ENCODE results near the gene FBXW12. TPM values are rescaled to one million over a fixed set of nuclear protein-coding genes. Genes with fewer than 3 reads are reported as not detected.

FBXW12 gene
- total RNA-seq, 1 donor from 2014 or later = not detected

- Mint-ChIP-seq H3K4me1 (ENCODE audit: low read depth) (peaks cover 20% of the 10 kb centered on the region), H3K4me3 (peak overlapping the region; percentile 8), H3K9me3 (no peaks in the 10 kb centered on the region), H3K27ac (no peak overlapping the region), H3K36me3 (ENCODE audit: low read depth) (peaks cover 13% of the 10 kb centered on the region), H3K27me3 (ENCODE audit: insufficient read depth) (peaks cover 7% of the 10 kb centered on the region)
- DNase-seq (ENCODE audit: low spot score) = no peak
- intact Hi-C loops (cut with micrococcal nuclease) = no loop called here
Observed at GRCh38 chr3:48432411-48433371, 60.7 kb downstream of the FBXW12 start.

DNA sequence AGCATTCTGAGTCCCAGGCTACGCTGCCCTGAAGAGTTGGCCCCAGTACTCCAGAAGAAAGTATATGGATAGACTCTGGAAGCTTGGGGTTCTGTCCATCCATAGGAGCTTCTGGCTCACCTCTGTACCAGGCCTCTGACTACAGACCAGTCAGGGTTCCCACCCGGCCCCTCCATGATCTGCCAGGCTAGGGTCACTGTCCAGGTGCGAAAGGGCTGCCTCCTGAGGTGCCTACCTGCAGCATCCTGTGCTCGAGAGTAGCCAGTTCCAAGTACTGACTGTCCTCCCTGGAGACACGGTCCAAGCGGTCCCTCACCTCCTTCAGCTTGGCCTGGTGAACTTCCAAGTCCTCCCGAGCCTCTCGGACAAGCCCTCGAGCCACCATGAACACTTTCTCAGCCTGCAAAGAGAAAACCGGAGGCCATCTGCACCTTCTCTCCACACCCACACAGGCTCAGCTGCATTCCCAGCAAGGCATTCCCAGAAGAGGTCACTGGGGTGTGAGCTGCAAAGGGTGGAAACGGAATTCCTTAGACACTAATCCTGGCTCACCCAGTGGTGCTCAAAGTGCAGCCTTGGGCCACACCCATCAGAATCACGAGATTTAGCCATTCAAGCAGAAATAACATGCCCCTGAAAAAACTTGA, 61.6 kb downstream of the FBXW12 start:
- Mint-ChIP-seq H3K36me3 (ENCODE audit: low read depth) (peaks cover 13% of the 10 kb centered on the region), H3K4me3 (no peak overlapping the region), H3K9me3 (no peaks in the 10 kb centered on the region), H3K4me1 (ENCODE audit: low read depth) (peaks cover 26% of the 10 kb centered on the region), H3K27ac (no peak overlapping the region), H3K27me3 (ENCODE audit: insufficient read depth) (no peaks in the 10 kb centered on the region)
- no peak for DNase-seq (ENCODE audit: low spot score)
- intact Hi-C loops (cut with micrococcal nuclease) = no loop called here

GRCh38 chr3:48434591-48435222, 62.7 kb downstream of the FBXW12 start:
- H3K4me3 Mint-ChIP-seq = no peak overlapping the region
- no peak overlapping the region for H3K27ac Mint-ChIP-seq
- DNase-seq (ENCODE audit: low spot score) = no peak

GRCh38 chr3:48435223-48435595, 63.2 kb downstream of the FBXW12 start:
- no peaks in the 10 kb centered on the region for H3K9me3 Mint-ChIP-seq
- H3K4me1 Mint-ChIP-seq (ENCODE audit: low read depth) = peaks cover 34% of the 10 kb centered on the region
- no peaks in the 10 kb centered on the region for H3K27me3 Mint-ChIP-seq (ENCODE audit: insufficient read depth)
- no peak for DNase-seq (ENCODE audit: low spot score)
- intact Hi-C loops (cut with micrococcal nuclease) = loop anchor here (5.0 kb wide), 1 partner anchor 37 kb away; no protein-coding TSS in a partner anchor
- no peak overlapping the region for H3K27ac Mint-ChIP-seq
- peaks cover 19% of the 10 kb centered on the region for H3K36me3 Mint-ChIP-seq (ENCODE audit: low read depth)
- no peak overlapping the region for H3K4me3 Mint-ChIP-seq

More at GRCh38 chr3:48434591-48435222, 62.7 kb downstream of the FBXW12 start:
- intact Hi-C loops (cut with micrococcal nuclease) = loop anchor here (5.0 kb wide), 1 partner anchor 38 kb away; no protein-coding TSS in a partner anchor
- H3K36me3 Mint-ChIP-seq (ENCODE audit: low read depth) = peaks cover 14% of the 10 kb centered on the region
- no peaks in the 10 kb centered on the region for H3K9me3 Mint-ChIP-seq
- peaks cover 34% of the 10 kb centered on the region for H3K4me1 Mint-ChIP-seq (ENCODE audit: low read depth)
- no peaks in the 10 kb centered on the region for H3K27me3 Mint-ChIP-seq (ENCODE audit: insufficient read depth)

GRCh38 chr3:48435774-48436476, 63.9 kb downstream of the FBXW12 start:
- H3K36me3 Mint-ChIP-seq (ENCODE audit: low read depth) = peaks cover 19% of the 10 kb centered on the region
- no peaks in the 10 kb centered on the region for H3K27me3 Mint-ChIP-seq (ENCODE audit: insufficient read depth)
- intact Hi-C loops (cut with micrococcal nuclease) = loop anchor here (1.0 to 5.0 kb wide), 7 partner anchors 10 to 242 kb away; partner anchors contain the start of genes ATRIP and ZNF589
- H3K27ac Mint-ChIP-seq = no peak overlapping the region
- H3K4me1 Mint-ChIP-seq (ENCODE audit: low read depth) = peaks cover 26% of the 10 kb centered on the region
- no peak overlapping the region for H3K4me3 Mint-ChIP-seq
- DNase-seq (ENCODE audit: low spot score) = peak; percentile 80
- H3K9me3 Mint-ChIP-seq = no peaks in the 10 kb centered on the region

- Mint-ChIP-seq H3K4me3 (no peak overlapping the region), H3K27me3 (ENCODE audit: insufficient read depth) (no peaks in the 10 kb centered on the region), H3K27ac (no peak overlapping the region), H3K4me1 (ENCODE audit: low read depth) (peaks cover 22% of the 10 kb centered on the region), H3K36me3 (ENCODE audit: low read depth) (peaks cover 20% of the 10 kb centered on the region), H3K9me3 (no peaks in the 10 kb centered on the region)
- no peak for DNase-seq (ENCODE audit: low spot score)
- intact Hi-C loops (cut with micrococcal nuclease) = loop anchor here (1.0 to 5.0 kb wide), 7 partner anchors 10 to 242 kb away; partner anchors contain the start of genes ATRIP and ZNF589
Observed at GRCh38 chr3:48436477-48436787, 64.4 kb downstream of the FBXW12 start.

GRCh38 chr3:48436855-48437254, 64.8 kb downstream of the FBXW12 start:
- Mint-ChIP-seq H3K27ac (no peak overlapping the region), H3K4me3 (no peak overlapping the region), H3K4me1 (ENCODE audit: low read depth) (peaks cover 22% of the 10 kb centered on the region), H3K36me3 (ENCODE audit: low read depth) (peaks cover 20% of the 10 kb centered on the region), H3K27me3 (ENCODE audit: insufficient read depth) (no peaks in the 10 kb centered on the region), H3K9me3 (no peaks in the 10 kb centered on the region)
- DNase-seq (ENCODE audit: low spot score) = no peak
- intact Hi-C loops (cut with micrococcal nuclease) = loop anchor here (1.0 to 5.0 kb wide), 7 partner anchors 9 to 243 kb away; partner anchors contain the start of genes ATRIP and ZNF589

DNA sequence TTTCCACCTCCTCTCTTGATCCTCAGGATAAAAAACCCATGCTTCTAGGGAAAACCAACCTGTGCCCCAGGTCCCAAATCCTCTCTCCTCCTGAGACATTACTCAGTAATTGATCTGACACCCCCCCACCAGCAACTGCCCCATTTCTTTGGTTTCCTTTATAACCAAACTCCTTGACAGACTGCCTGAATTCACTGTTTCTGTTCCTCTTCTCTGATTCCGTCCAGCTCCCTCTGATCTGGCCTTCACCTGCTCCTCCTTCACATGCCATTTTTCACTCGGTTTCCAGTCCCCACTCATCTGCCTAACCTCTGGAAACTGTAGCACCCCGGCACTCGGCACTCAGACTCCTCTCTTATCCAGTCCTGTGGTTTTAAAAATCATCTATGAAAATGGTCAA, 65.8 kb downstream of the FBXW12 start:
- Mint-ChIP-seq H3K27me3 (ENCODE audit: insufficient read depth) (no peaks in the 10 kb centered on the region), H3K36me3 (ENCODE audit: low read depth) (peaks cover 23% of the 10 kb centered on the region), H3K27ac (no peak overlapping the region), H3K9me3 (no peaks in the 10 kb centered on the region), H3K4me1 (ENCODE audit: low read depth) (peaks cover 26% of the 10 kb centered on the region), H3K4me3 (no peak overlapping the region)
- DNase-seq (ENCODE audit: low spot score) = no peak
- intact Hi-C loops (cut with micrococcal nuclease) = loop anchor here (5.0 kb wide), 1 partner anchor 34 kb away; no protein-coding TSS in a partner anchor

DNA sequence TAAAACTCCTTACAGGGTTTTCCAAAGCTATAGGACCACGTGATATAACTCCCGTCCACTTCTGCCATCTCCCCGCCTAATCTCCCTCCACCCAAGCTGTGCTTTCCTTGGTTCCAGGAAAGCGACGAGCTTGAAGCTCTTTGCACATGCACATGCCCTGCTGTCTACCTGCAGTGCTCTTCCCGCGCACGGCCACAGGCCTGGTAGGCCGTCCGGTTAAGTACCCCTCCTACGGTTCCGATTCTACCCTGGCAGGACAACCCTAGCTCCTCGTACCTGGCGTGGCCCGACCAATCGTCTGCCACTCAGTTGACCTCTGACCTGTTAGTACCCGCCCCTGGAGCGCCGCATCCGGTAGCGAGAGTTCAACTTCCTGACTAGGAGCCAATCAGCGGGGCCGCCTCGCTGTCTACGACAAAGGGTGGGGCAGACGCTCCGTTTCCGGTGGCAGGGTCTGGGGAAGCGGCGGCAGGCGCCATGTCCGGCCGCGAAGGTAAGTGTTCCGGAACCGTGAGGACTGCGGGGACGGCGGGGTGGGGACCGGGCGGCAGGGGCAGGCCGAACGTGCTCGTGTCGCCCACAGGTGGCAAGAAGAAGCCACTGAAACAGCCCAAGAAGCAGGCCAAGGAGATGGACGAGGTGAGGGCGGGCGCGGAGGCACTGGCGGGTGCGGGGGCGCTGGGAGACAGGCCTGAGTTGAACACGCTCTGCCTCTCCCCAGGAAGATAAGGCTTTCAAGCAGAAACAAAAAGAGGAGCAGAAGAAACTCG, 68.0 kb downstream of the FBXW12 start, which contains the start of the genes CCDC51 and TMA7:
CCDC51 (minus strand) TSS at position 300 of the 770 bp plus-strand sequence. CDS start 4,991 bp downstream, outside the sequence.
TMA7 (plus strand) TSS at position 438 of the 770 bp plus-strand sequence; CDS start at position 478, 40 bp downstream.
- peak within 1 kb of the TSS; percentile 98 for H3K4me3 Mint-ChIP-seq
- H3K4me1 Mint-ChIP-seq (ENCODE audit: low read depth) = peaks cover 26% of the 10 kb centered on the region
- intact Hi-C loops (cut with micrococcal nuclease) = loop anchor here (1.0 to 10.0 kb wide), 9 partner anchors 10 to 655 kb away; partner anchors contain the start of genes CDC25A, IMPDH2, NDUFAF3 and PLXNB1
- H3K9me3 Mint-ChIP-seq = no peaks in the 10 kb centered on the region
- peak within 1 kb of the TSS; percentile 94 for H3K27ac Mint-ChIP-seq
- H3K27me3 Mint-ChIP-seq (ENCODE audit: insufficient read depth) = no peaks in the 10 kb centered on the region
- H3K36me3 Mint-ChIP-seq (ENCODE audit: low read depth) = peaks cover 33% of the 10 kb centered on the region
- peak; percentile 98 for DNase-seq (ENCODE audit: low spot score)

- peaks cover 33% of the 10 kb centered on the region for H3K36me3 Mint-ChIP-seq (ENCODE audit: low read depth)
- intact Hi-C loops (cut with micrococcal nuclease) = loop anchor here (1.0 to 10.0 kb wide), 8 partner anchors 10 to 656 kb away; partner anchors contain the start of genes CDC25A, IMPDH2, NDUFAF3 and PLXNB1
- H3K4me3 Mint-ChIP-seq = peak overlapping the region; percentile 98
- peak overlapping the region; percentile 94 for H3K27ac Mint-ChIP-seq
- no peaks in the 10 kb centered on the region for H3K9me3 Mint-ChIP-seq
- peaks cover 30% of the 10 kb centered on the region for H3K4me1 Mint-ChIP-seq (ENCODE audit: low read depth)
- no peaks in the 10 kb centered on the region for H3K27me3 Mint-ChIP-seq (ENCODE audit: insufficient read depth)
- no peak for DNase-seq (ENCODE audit: low spot score)
Observed at GRCh38 chr3:48440590-48440958, 68.6 kb downstream of the FBXW12 start.

- Mint-ChIP-seq H3K36me3 (ENCODE audit: low read depth) (peaks cover 37% of the 10 kb centered on the region), H3K4me1 (ENCODE audit: low read depth) (peaks cover 38% of the 10 kb centered on the region), H3K4me3 (peak overlapping the region; percentile 98), H3K9me3 (no peaks in the 10 kb centered on the region), H3K27ac (no peak overlapping the region), H3K27me3 (ENCODE audit: insufficient read depth) (no peaks in the 10 kb centered on the region)
- DNase-seq (ENCODE audit: low spot score) = no peak
- intact Hi-C loops (cut with micrococcal nuclease) = loop anchor here (2.0 to 10.0 kb wide), 3 partner anchors 253 to 657 kb away; partner anchors contain the start of genes CDC25A, IMPDH2, NDUFAF3 and SMARCC1
Observed at GRCh38 chr3:48441940-48442339, 69.9 kb downstream of the FBXW12 start.
